Mesenchymal stem cell (in vitro differentiated cells and primary cell): ENCODE data around the gene NABP2.

Source experiments
- DNase-seq: peaks from one replicate; pipeline ENCODE4 v3.0.0-alpha.2; 2013
- H2AFZ ChIP-seq: one replicate; pipeline ENCODE4 v1.6.1; 2013; ENCODE audit warnings: low read depth, mild to moderate bottlenecking, control low read depth, inconsistent platforms, low read length, moderate library complexity
- H2AK5ac ChIP-seq: 2 replicates; pipeline ENCODE4 v1.6.1; 2013; ENCODE audit warnings: low read length, moderate library complexity, mild to moderate bottlenecking, inconsistent platforms; ENCODE audit not compliant: severe bottlenecking
- H2BK120ac ChIP-seq: one replicate; pipeline ENCODE4 v1.6.1; 2013; ENCODE audit warnings: low read depth, mild to moderate bottlenecking, inconsistent platforms, low read length, moderate library complexity
- H2BK12ac ChIP-seq, 2 experiments: one replicate each; pipeline ENCODE4 v1.6.1; 2013; ENCODE audit warnings: inconsistent platforms in 2 of 2, low read length in 2 of 2, mild to moderate bottlenecking in 2 of 2, moderate library complexity in 2 of 2, control low read depth in 1 of 2
- H2BK15ac ChIP-seq: one replicate; pipeline ENCODE4 v1.6.1; 2013; ENCODE audit warnings: mild to moderate bottlenecking, low read depth, inconsistent platforms; ENCODE audit not compliant: poor library complexity, severe bottlenecking
- H2BK5ac ChIP-seq: 2 replicates; pipeline ENCODE4 v1.6.1; 2013; ENCODE audit warnings: low read depth, mild to moderate bottlenecking, low read length, control low read depth, inconsistent platforms; ENCODE audit not compliant: poor library complexity, severe bottlenecking
- H3K14ac ChIP-seq, 2 experiments: one replicate each; pipeline ENCODE4 v1.6.1; 2013; ENCODE audit warnings: inconsistent platforms in 2 of 2, low read length in 2 of 2, control low read depth in 1 of 2, mild to moderate bottlenecking in 1 of 2, moderate library complexity in 1 of 2
- H3K18ac ChIP-seq, 2 experiments: one replicate each; pipeline ENCODE4 v1.6.1; 2013; ENCODE audit warnings: inconsistent platforms in 2 of 2, low read length in 2 of 2, control low read depth in 1 of 2, low read depth in 1 of 2, mild to moderate bottlenecking in 1 of 2
- H3K23ac ChIP-seq, 2 experiments: one replicate each; pipeline ENCODE4 v1.6.1; 2013; ENCODE audit warnings: inconsistent platforms in 2 of 2, low read length in 2 of 2, mild to moderate bottlenecking in 2 of 2, moderate library complexity in 2 of 2, control low read depth in 1 of 2
- H3K27ac ChIP-seq: 2 replicates; pipeline ENCODE4 v1.5.1; 2013; ENCODE audit warnings: mild to moderate bottlenecking, moderate library complexity, low read length, control low read depth, inconsistent platforms; ENCODE audit not compliant: poor library complexity, severe bottlenecking
- H3K27me3 ChIP-seq, 2 experiments: 2 replicates each; pipeline versions ENCODE4 v1.6.1 to v1.7.0; 2013; ENCODE audit warnings: low read length in 2 of 2, mild to moderate bottlenecking in 2 of 2, moderate library complexity in 2 of 2, control low read depth in 1 of 2, inconsistent platforms in 1 of 2; ENCODE audit not compliant: control insufficient read depth in 1 of 2, insufficient read depth in 1 of 2
- H3K36me3 ChIP-seq, 2 experiments: 2 replicates each; pipeline versions ENCODE4 v1.6.1 to v1.7.0; 2013; ENCODE audit warnings: low read length in 2 of 2, control low read depth in 1 of 2, inconsistent platforms in 1 of 2, low read depth in 1 of 2, mild to moderate bottlenecking in 1 of 2; ENCODE audit not compliant: insufficient read depth in 2 of 2, control insufficient read depth in 1 of 2
- H3K4ac ChIP-seq, 2 experiments: one replicate each; pipeline ENCODE4 v1.6.1; 2013; ENCODE audit warnings: inconsistent platforms in 2 of 2, low read length in 2 of 2, mild to moderate bottlenecking in 2 of 2, moderate library complexity in 2 of 2, control low read depth in 1 of 2, low read depth in 1 of 2
- H3K4me1 ChIP-seq: 2 replicates; pipeline ENCODE4 v1.6.1; 2013; ENCODE audit warnings: low read depth, low read length, control low read depth; ENCODE audit not compliant: control insufficient read depth, insufficient read depth
- H3K4me2 ChIP-seq: 2 replicates; pipeline ENCODE4 v1.6.1; 2013; ENCODE audit warnings: low read length, mild to moderate bottlenecking, inconsistent platforms; ENCODE audit not compliant: poor library complexity, severe bottlenecking
- H3K4me3 ChIP-seq, 2 experiments: 2 replicates each; pipeline versions ENCODE4 v1.5.1 to v1.7.0; 2013; ENCODE audit warnings: low read length in 2 of 2, mild to moderate bottlenecking in 2 of 2, control low read depth in 1 of 2, low read depth in 1 of 2; ENCODE audit not compliant: insufficient read depth in 1 of 2
- H3K79me1 ChIP-seq: replicated peaks from 2 replicates; pipeline ENCODE4 v1.6.1; 2013; ENCODE audit warnings: mild to moderate bottlenecking, control low read depth, low read length, inconsistent platforms; ENCODE audit not compliant: poor library complexity, severe bottlenecking
- H3K9ac ChIP-seq: 2 replicates; pipeline ENCODE4 v1.7.0; 2013; ENCODE audit warnings: mild to moderate bottlenecking, low read length, moderate library complexity
- H3K9me3 ChIP-seq: 2 replicates; pipeline ENCODE4 v1.7.0; 2013; ENCODE audit warnings: mild to moderate bottlenecking, low read length; ENCODE audit not compliant: control insufficient read depth
- H4K8ac ChIP-seq: one replicate; pipeline ENCODE4 v1.6.1; 2013; ENCODE audit warnings: inconsistent platforms, mild to moderate bottlenecking, low read length, moderate library complexity
- H4K91ac ChIP-seq: one replicate; pipeline ENCODE4 v1.6.1; 2013; ENCODE audit warnings: mild to moderate bottlenecking, low read length, inconsistent platforms
- WGBS: methylation state at CpG from one replicate; pipeline ENCODE4 v1.1.7; 2013; ENCODE audit warnings: mixed read lengths; 5-methylcytosine and 5-hydroxymethylcytosine counted together

The NABP2 gene

GRCh38 chr12:56188778-56189098 is 35.4 kb upstream of the NABP2 start:
- Histone ChIP-seq H3K4me3 (peak overlapping the region; percentile 79 to 93), H2BK12ac (no peak overlapping the region), H3K18ac (peak overlapping the region in 1 of 2 experiments; percentile 75), H3K9me3 (no peaks in the 10 kb centered on the region), H3K23ac (peak overlapping the region in 1 of 2 experiments; percentile 91), H2BK15ac (no peak overlapping the region), H2BK5ac (no peak overlapping the region), H4K91ac (no peak overlapping the region), H2BK120ac (peak overlapping the region; percentile 8), H3K36me3 (peaks cover 8 to 28% of the 10 kb centered on the region in 2 experiments), H2AK5ac (peak overlapping the region; percentile 9), H2AFZ (no peak overlapping the region), H3K27me3 (no peaks in the 10 kb centered on the region), H3K4me1 (peaks cover 6% of the 10 kb centered on the region), H3K27ac (peak overlapping the region; percentile 45), H4K8ac (no peak overlapping the region), H3K14ac (peak overlapping the region; percentile 45 to 93), H3K4me2 (peak overlapping the region; percentile 91), H3K4ac (peak overlapping the region in 1 of 2 experiments; percentile 97), H3K9ac (peak overlapping the region; percentile 90), H3K79me1 (peaks cover 8% of the 10 kb centered on the region)
- no peak for DNase-seq
- 1% methylated on average over 13 of the region's 17 CpGs for WGBS

GRCh38 chr12:56189099-56189917 is 34.8 kb upstream of the NABP2 start, which contains the start of gene SMARCC2:
Gene SMARCC2 (minus strand): TSS chr12:56189483. CDS start chr12:56189461, 22 bp downstream.
- Histone ChIP-seq H3K18ac (peak within 1 kb of the TSS; percentile 93 to 94), H2AK5ac (peak within 1 kb of the TSS; percentile 9), H2BK5ac (no peak within 1 kb of the TSS), H2BK15ac (peak within 1 kb of the TSS; percentile 99), H3K4ac (peak within 1 kb of the TSS; percentile 64 to 97), H4K8ac (peak within 1 kb of the TSS; percentile 98), H2BK120ac (peak within 1 kb of the TSS; percentile 77), H3K9ac (peak within 1 kb of the TSS; percentile 92), H3K27me3 (no peaks in the 10 kb centered on the region), H3K36me3 (peaks cover 4 to 22% of the 10 kb centered on the region in 2 experiments), H3K4me1 (peaks cover 6% of the 10 kb centered on the region), H4K91ac (peak within 1 kb of the TSS; percentile 95), H2BK12ac (peak within 1 kb of the TSS; percentile 45 to 89), H3K4me3 (peak within 1 kb of the TSS; percentile 79 to 96), H3K9me3 (no peaks in the 10 kb centered on the region), H3K23ac (peak within 1 kb of the TSS in 1 of 2 experiments; percentile 91), H3K27ac (peak within 1 kb of the TSS; percentile 89), H3K4me2 (peak within 1 kb of the TSS; percentile 91), H2AFZ (peak within 1 kb of the TSS; percentile 66), H3K14ac (peak within 1 kb of the TSS; percentile 45 to 93), H3K79me1 (peaks cover 6% of the 10 kb centered on the region)
- under 1% methylated on average over 53 of the region's 93 CpGs for WGBS
- DNase-seq: peak; percentile 89

GRCh38 chr12:56189918-56190694 is 34.0 kb upstream of the NABP2 start:
- peak overlapping the region; percentile 98 for H4K8ac ChIP-seq
- peak overlapping the region; percentile 73 for H3K4me2 ChIP-seq
- H3K36me3 ChIP-seq: peaks cover under 1 to 14% of the 10 kb centered on the region in 2 experiments
- peaks cover 2% of the 10 kb centered on the region for H3K79me1 ChIP-seq
- H3K4ac ChIP-seq: peak overlapping the region; percentile 21 to 46
- no peaks in the 10 kb centered on the region for H3K27me3 ChIP-seq
- H3K18ac ChIP-seq: peak overlapping the region; percentile 86 to 94
- peak overlapping the region; percentile 77 for H2BK120ac ChIP-seq
- H4K91ac ChIP-seq: peak overlapping the region; percentile 95
- H3K9ac ChIP-seq: peak overlapping the region; percentile 92
- no peak overlapping the region for H2BK5ac ChIP-seq
- peak overlapping the region; percentile 89 for H3K27ac ChIP-seq
- H2BK15ac ChIP-seq: peak overlapping the region; percentile 86
- no peak overlapping the region for H2AK5ac ChIP-seq
- no peaks in the 10 kb centered on the region for H3K9me3 ChIP-seq
- peak overlapping the region; percentile 66 for H2AFZ ChIP-seq
- WGBS: 4% methylated on average over 25 of the region's 42 CpGs
- H2BK12ac ChIP-seq: peak overlapping the region; percentile 45 to 89
- peak overlapping the region; percentile 73 to 96 for H3K4me3 ChIP-seq
- peak; percentile 88 for DNase-seq
- H3K23ac ChIP-seq: no peak overlapping the region
- H3K4me1 ChIP-seq: peaks cover 6% of the 10 kb centered on the region
- H3K14ac ChIP-seq: no peak overlapping the region
